ENCODE results near the gene MID1. TPM values are rescaled to one million over a fixed set of nuclear protein-coding genes. Genes with fewer than 3 reads are reported as not detected.

MID1 gene
- total RNA-seq, 1 donor from 2014 or later = 0.18 TPM

- no peaks in the 10 kb centered on the region for H3K9me3 Mint-ChIP-seq
- POLR2A ChIA-PET = no interaction called here
- no peak for DNase-seq
- TF ChIP-seq CTCF (IDR thresholded peaks at IDR 0.05) = no peak
- CTCF ChIA-PET = no interaction called here
- no peak overlapping the region for H3K27ac Mint-ChIP-seq
- H3K4me1 Mint-ChIP-seq = no peaks in the 10 kb centered on the region
- H3K4me3 Mint-ChIP-seq = no peak overlapping the region
- no peaks in the 10 kb centered on the region for H3K36me3 Mint-ChIP-seq (ENCODE audit: low read depth)
- ATAC-seq (ENCODE audit: low read depth) = no peak
- H3K27me3 Mint-ChIP-seq = peaks cover 9% of the 10 kb centered on the region
- intact Hi-C loops (cut with micrococcal nuclease) = no loop called here
Observed at GRCh38 chrX:10631416-10632145, 11.2 kb upstream of the MID1 start.

GRCh38 chrX:10630320-10630719 lies 9.9 kb upstream of the MID1 start:
- Mint-ChIP-seq H3K4me1 (no peaks in the 10 kb centered on the region), H3K27me3 (peaks cover 9% of the 10 kb centered on the region), H3K4me3 (no peak overlapping the region), H3K27ac (no peak overlapping the region), H3K9me3 (no peaks in the 10 kb centered on the region), H3K36me3 (ENCODE audit: low read depth) (no peaks in the 10 kb centered on the region)
- ATAC-seq (ENCODE audit: low read depth) = no peak
- DNase-seq = no peak
- intact Hi-C loops (cut with micrococcal nuclease) = no loop called here
- no peak for TF ChIP-seq CTCF (IDR thresholded peaks at IDR 0.05)
- CTCF ChIA-PET = no interaction called here
- POLR2A ChIA-PET = interaction anchor here (0.6 kb wide), 1 partner anchor 70 kb away, joined by 4 read pairs; no protein-coding TSS in a partner anchor

GRCh38 chrX:10629905-10630304 lies 9.5 kb upstream of the MID1 start:
- Mint-ChIP-seq H3K36me3 (ENCODE audit: low read depth) (no peaks in the 10 kb centered on the region), H3K4me3 (no peak overlapping the region), H3K27ac (no peak overlapping the region), H3K27me3 (peaks cover 9% of the 10 kb centered on the region), H3K4me1 (no peaks in the 10 kb centered on the region), H3K9me3 (no peaks in the 10 kb centered on the region)
- ATAC-seq (ENCODE audit: low read depth) (no peak), DNase-seq (no peak)
- no peak for TF ChIP-seq CTCF (IDR thresholded peaks at IDR 0.05)
- intact Hi-C loops (cut with micrococcal nuclease) = no loop called here
- CTCF ChIA-PET = no interaction called here
- POLR2A ChIA-PET = interaction anchor here (0.6 kb wide), 1 partner anchor 70 kb away, joined by 4 read pairs; no protein-coding TSS in a partner anchor

GRCh38 chrX:10628906-10629305 lies 8.5 kb upstream of the MID1 start:
- Mint-ChIP-seq H3K4me1 (no peaks in the 10 kb centered on the region), H3K9me3 (no peaks in the 10 kb centered on the region), H3K4me3 (no peak overlapping the region), H3K27me3 (peaks cover 9% of the 10 kb centered on the region), H3K27ac (no peak overlapping the region), H3K36me3 (ENCODE audit: low read depth) (no peaks in the 10 kb centered on the region)
- ATAC-seq (ENCODE audit: low read depth) (no peak), DNase-seq (no peak)
- ChIA-PET POLR2A (no interaction called here), CTCF (no interaction called here)
- no peak for TF ChIP-seq CTCF (IDR thresholded peaks at IDR 0.05)
- intact Hi-C loops (cut with micrococcal nuclease) = no loop called here

- Mint-ChIP-seq H3K9me3 (no peaks in the 10 kb centered on the region), H3K4me3 (no peak overlapping the region), H3K27ac (no peak overlapping the region), H3K36me3 (ENCODE audit: low read depth) (no peaks in the 10 kb centered on the region), H3K27me3 (peaks cover 7% of the 10 kb centered on the region), H3K4me1 (peaks cover 15% of the 10 kb centered on the region)
- no peak for TF ChIP-seq CTCF (IDR thresholded peaks at IDR 0.05)
- ATAC-seq (ENCODE audit: low read depth) (no peak), DNase-seq (no peak)
- ChIA-PET CTCF (no interaction called here), POLR2A (no interaction called here)
- intact Hi-C loops (cut with micrococcal nuclease) = no loop called here
Observed at GRCh38 chrX:10622197-10622596, 1.8 kb upstream of the MID1 start.
